ENCODE measurements around the gene FMN2.

Gene FMN2

GRCh38 chr1:240462277-240462676 is 370.6 kb downstream of the FMN2 start:
- H3K9me2 ChIP-seq (replicated peaks; ENCODE audit: control insufficient read depth, low read length) = no peaks in the 10 kb centered on the region

DNA sequence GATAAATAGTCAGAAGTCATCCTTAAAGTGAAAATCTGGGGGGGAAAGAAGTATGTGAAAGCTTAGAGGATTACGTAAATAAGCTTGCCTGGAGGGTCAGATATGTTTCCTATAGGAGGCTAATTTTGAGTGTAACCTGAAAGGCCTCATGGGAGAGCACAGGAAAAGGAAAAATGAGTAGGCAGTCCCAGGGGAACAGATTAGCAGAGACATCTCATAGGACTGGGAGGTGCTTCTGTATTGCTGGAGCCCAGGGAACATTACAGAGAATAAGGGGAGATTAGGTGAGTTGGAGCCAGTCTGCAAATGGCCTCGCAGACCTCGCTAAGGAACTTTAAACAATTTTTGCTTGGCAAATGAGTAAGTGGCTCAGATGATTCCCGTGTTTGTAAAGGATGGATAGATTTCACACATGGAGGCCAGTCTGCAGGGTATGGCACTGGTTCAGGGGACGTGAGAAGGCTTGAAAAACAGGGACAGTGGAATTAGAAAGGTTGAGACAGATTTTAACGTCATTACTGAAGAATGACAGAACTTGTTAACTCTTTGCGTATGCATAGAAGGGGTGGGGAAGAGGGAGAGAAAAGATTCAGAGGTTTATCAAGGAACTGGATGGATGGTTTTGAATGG is 371.2 kb downstream of the FMN2 start:
- H3K4me2 ChIP-seq (ENCODE audit: low read length) = no peak overlapping the region
- no peaks in the 10 kb centered on the region for H4K20me1 ChIP-seq (ENCODE audit: control insufficient read depth, insufficient read depth, low read depth, low read length)
- H3K9me3 ChIP-seq (ENCODE audit: control insufficient read depth, insufficient read depth, low read length) = no peaks in the 10 kb centered on the region
- H3K36me3 ChIP-seq (ENCODE audit: control insufficient read depth, low read length) = no peaks in the 10 kb centered on the region
- H3K27ac ChIP-seq (ENCODE audit: low read depth, low read length) = no peak overlapping the region
- no peaks in the 10 kb centered on the region for H3K79me2 ChIP-seq (ENCODE audit: control insufficient read depth, low read length)
- no peaks in the 10 kb centered on the region for H3F3A ChIP-seq (ENCODE audit: control insufficient read depth, insufficient read depth)
- no peaks in the 10 kb centered on the region for H3K27me3 ChIP-seq (ENCODE audit: control insufficient read depth, low read length)
- no peak for TF ChIP-seq CTCF (IDR thresholded peaks at IDR 0.05; ENCODE audit: low read depth, low read length, poor library complexity, severe bottlenecking)
- TF ChIP-seq EZH2phosphoT487 (IDR thresholded peaks at IDR 0.05; ENCODE audit: borderline replicate concordance, low read length) = no peak
- H3K9me2 ChIP-seq (replicated peaks; ENCODE audit: control insufficient read depth, low read length) = no peaks in the 10 kb centered on the region
- peaks cover 23% of the 10 kb centered on the region for H3K4me1 ChIP-seq (ENCODE audit: control insufficient read depth, low read length)
- no peak overlapping the region for H3K4me3 ChIP-seq (ENCODE audit: low read length)

More at GRCh38 chr1:240462277-240462676, 370.6 kb downstream of the FMN2 start:
- no peaks in the 10 kb centered on the region for H3F3A ChIP-seq (ENCODE audit: control insufficient read depth, insufficient read depth)
- no peaks in the 10 kb centered on the region for H3K79me2 ChIP-seq (ENCODE audit: control insufficient read depth, low read length)
- no peak overlapping the region for H3K4me2 ChIP-seq (ENCODE audit: low read length)
- peaks cover 23% of the 10 kb centered on the region for H3K4me1 ChIP-seq (ENCODE audit: control insufficient read depth, low read length)
- H3K27me3 ChIP-seq (ENCODE audit: control insufficient read depth, low read length) = no peaks in the 10 kb centered on the region
- no peaks in the 10 kb centered on the region for H4K20me1 ChIP-seq (ENCODE audit: control insufficient read depth, insufficient read depth, low read depth, low read length)
- TF ChIP-seq CTCF (IDR thresholded peaks at IDR 0.05; ENCODE audit: low read depth, low read length, poor library complexity, severe bottlenecking) (no peak), EZH2phosphoT487 (IDR thresholded peaks at IDR 0.05; ENCODE audit: borderline replicate concordance, low read length) (no peak)
- no peak overlapping the region for H3K27ac ChIP-seq (ENCODE audit: low read depth, low read length)
- H3K9me3 ChIP-seq (ENCODE audit: control insufficient read depth, insufficient read depth, low read length) = no peaks in the 10 kb centered on the region
- H3K4me3 ChIP-seq (ENCODE audit: low read length) = no peak overlapping the region
- H3K36me3 ChIP-seq (ENCODE audit: control insufficient read depth, low read length) = no peaks in the 10 kb centered on the region

- Histone ChIP-seq H3K4me1 (ENCODE audit: control insufficient read depth, low read length) (peaks cover 23% of the 10 kb centered on the region), H3K4me2 (ENCODE audit: low read length) (no peak overlapping the region; the same call in 1 of the 2 replicates), H3K79me2 (ENCODE audit: control insufficient read depth, low read length) (no peaks in the 10 kb centered on the region), H3K27ac (ENCODE audit: low read depth, low read length) (no peak overlapping the region), H3F3A (ENCODE audit: control insufficient read depth, insufficient read depth) (no peaks in the 10 kb centered on the region), H3K9me2 (replicated peaks; ENCODE audit: control insufficient read depth, low read length) (no peaks in the 10 kb centered on the region), H3K4me3 (ENCODE audit: low read length) (no peak overlapping the region), H4K20me1 (ENCODE audit: control insufficient read depth, insufficient read depth, low read depth, low read length) (no peaks in the 10 kb centered on the region), H3K9me3 (ENCODE audit: control insufficient read depth, insufficient read depth, low read length) (no peaks in the 10 kb centered on the region), H3K27me3 (ENCODE audit: control insufficient read depth, low read length) (no peaks in the 10 kb centered on the region), H3K36me3 (ENCODE audit: control insufficient read depth, low read length) (no peaks in the 10 kb centered on the region)
- TF ChIP-seq EZH2phosphoT487 (IDR thresholded peaks at IDR 0.05; ENCODE audit: borderline replicate concordance, low read length) (no peak), CTCF (IDR thresholded peaks at IDR 0.05; ENCODE audit: low read depth, low read length, poor library complexity, severe bottlenecking) (no peak)
Observed at GRCh38 chr1:240464099-240464498, 372.4 kb downstream of the FMN2 start.

All from DOHH2 (cell line).